HepG2 (cell line): ENCODE results near the gene RTEL1. TPM values are rescaled to one million over a fixed set of nuclear protein-coding genes. Genes with fewer than 3 reads are reported as not detected.

Experiments used
- AGO1 ChIP-seq: fragments of 200-400 bp; formaldehyde crosslinking; IDR thresholded peaks from 2 replicates; pipeline ENCODE4 v1.6.1; 2017; ENCODE audit warnings: mild to moderate bottlenecking, low read depth, low read length, moderate library complexity; ENCODE audit not compliant: poor library complexity, severe bottlenecking
- CBFB ChIP-seq: sonication (generic); formaldehyde crosslinking; IDR thresholded peaks from 2 replicates; pipeline ENCODE4 v1.4.0; 2020; ENCODE audit warnings: missing genetic modification reagents
- GATAD1 ChIP-seq: IDR thresholded peaks from 2 replicates; pipeline ENCODE4 v1.6.1; 2016; ENCODE audit warnings: missing genetic modification reagents, missing compliant biosample characterization
- GTF3A ChIP-seq: sonication (generic); formaldehyde crosslinking; conservative IDR thresholded peaks from 2 replicates; pipeline ENCODE4 v1.4.0; 2020; ENCODE audit warnings: mild to moderate bottlenecking, missing genetic modification reagents
- IKZF4 ChIP-seq: sonication (generic); formaldehyde crosslinking; IDR thresholded peaks from 2 replicates; pipeline ENCODE4 v1.5.1; 2020; ENCODE audit warnings: borderline replicate concordance, mild to moderate bottlenecking, low read depth, missing genetic modification reagents; ENCODE audit errors: not compliant biosample characterization
- PHF5A ChIP-seq: IDR thresholded peaks from one replicate; pipeline ENCODE4 v1.6.1; 2018; ENCODE audit warnings: low read depth, missing genetic modification reagents; ENCODE audit not compliant: unreplicated experiment
- ZFYVE20 ChIP-seq: sonication (generic); formaldehyde crosslinking; IDR thresholded peaks from 2 replicates; pipeline ENCODE4 v1.8.0; 2023; ENCODE audit warnings: low read depth, mild to moderate bottlenecking, moderate library complexity, missing genetic modification reagents, borderline replicate concordance
- ZNF510 ChIP-seq: sonication (generic); formaldehyde crosslinking; IDR thresholded peaks from 2 replicates; pipeline ENCODE4 v1.4.0; 2020; ENCODE audit warnings: low read depth, mild to moderate bottlenecking, missing genetic modification reagents
- ZNF607 ChIP-seq: sonication (generic); formaldehyde crosslinking; IDR thresholded peaks from 2 replicates; pipeline ENCODE4 v1.5.1; 2020; ENCODE audit warnings: missing genetic modification reagents, mild to moderate bottlenecking, borderline replicate concordance
- ZNF703 ChIP-seq: sonication (generic); formaldehyde crosslinking; IDR thresholded peaks from 2 replicates; pipeline ENCODE4 v1.5.1; 2020; ENCODE audit warnings: missing genetic modification reagents, mild to moderate bottlenecking, moderate library complexity, borderline replicate concordance
- ZNF75D ChIP-seq: sonication (generic); formaldehyde crosslinking; IDR thresholded peaks from 2 replicates; pipeline ENCODE4 v1.8.1; 2023; ENCODE audit warnings: missing genetic modification reagents, mild to moderate bottlenecking, borderline replicate concordance
- polyA plus RNA-seq, 8 experiments: library from polyadenylated mRNA; depleted of rRNA in 3 of 8; stranded (reverse) in 7 of 8; unstranded in 1 of 8; fragments of >200 nt; fragmentation: Illumina TruSeq in 4 of 8; extraction: Trizol in 4 of 8; gene quantifications; 2 replicates each; pipeline versions ENCODE4 v1.2.1 to v1.2.3, GENCODE V29; 2011 to 2016; ENCODE audit warnings: low read depth in 4 of 8, missing spikeins in 1 of 8, mixed read lengths in 1 of 8; ENCODE audit not compliant: insufficient read depth in 1 of 8
- total RNA-seq, 5 experiments: library from RNA; depleted of rRNA; stranded (reverse); fragments of >200 nt; fragmentation: Illumina TruSeq; extraction: Trizol; gene quantifications; 2 replicates each; pipeline ENCODE4 v1.2.3, GENCODE V29; 2016; ENCODE audit warnings: low read depth in 1 of 5
- TF ChIP-seq, protein P1 (sequence below): fragments of 450-650 bp; IDR thresholded peaks from 2 replicates; pipeline ENCODE4 v1.6.1; 2017; ENCODE audit warnings: mild to moderate bottlenecking
- TF ChIP-seq, protein P2 (sequence below): sonication (generic); formaldehyde crosslinking; IDR thresholded peaks from 2 replicates; pipeline ENCODE4 v1.5.1; 2020; ENCODE audit warnings: mild to moderate bottlenecking, missing genetic modification reagents
- TF ChIP-seq, protein P3 (sequence below): fragments of 450-650 bp; IDR thresholded peaks from 2 replicates; pipeline ENCODE4 v1.6.1; 2016
- TF ChIP-seq, protein P4 (sequence below): sonication (generic); formaldehyde crosslinking; IDR thresholded peaks from 2 replicates; pipeline ENCODE4 v1.4.0; 2020; ENCODE audit warnings: mild to moderate bottlenecking, missing genetic modification reagents
- TF ChIP-seq, protein P5 (sequence below): sonication (generic); formaldehyde crosslinking; IDR thresholded peaks from 2 replicates; pipeline ENCODE4 v1.4.0; 2020; ENCODE audit warnings: missing genetic modification reagents, borderline replicate concordance

RTEL1 gene
- total and polyA plus RNA-seq, 2 of the 13 experiments (the other 11 are each of a cell fraction or from before 2014, with no cell fraction given), result 21.8 to 36.4 TPM

DNA sequence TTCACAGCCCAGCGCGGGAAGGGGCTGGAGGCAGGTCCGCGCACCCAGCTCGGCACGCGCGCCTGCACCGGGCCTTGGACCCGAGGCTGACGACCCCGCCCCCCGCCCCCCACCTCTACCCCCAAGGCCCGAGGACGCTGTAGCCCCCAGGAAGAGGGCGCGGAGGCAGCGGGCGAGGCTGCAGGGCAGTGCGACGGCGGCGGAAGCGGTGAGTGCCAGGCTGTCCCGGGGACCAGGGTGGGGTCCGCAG lies 79.5 kb downstream of the RTEL1 start (continued):
- TF ChIP-seq IKZF4 (CRISPR knock-in tag), result peak; percentile 73
- TF ChIP-seq CBFB (CRISPR knock-in tag), result no peak
- TF ChIP-seq GTF3A (CRISPR knock-in tag), result no peak
- TF ChIP-seq AGO1, result no peak
- TF ChIP-seq, protein P1, sequence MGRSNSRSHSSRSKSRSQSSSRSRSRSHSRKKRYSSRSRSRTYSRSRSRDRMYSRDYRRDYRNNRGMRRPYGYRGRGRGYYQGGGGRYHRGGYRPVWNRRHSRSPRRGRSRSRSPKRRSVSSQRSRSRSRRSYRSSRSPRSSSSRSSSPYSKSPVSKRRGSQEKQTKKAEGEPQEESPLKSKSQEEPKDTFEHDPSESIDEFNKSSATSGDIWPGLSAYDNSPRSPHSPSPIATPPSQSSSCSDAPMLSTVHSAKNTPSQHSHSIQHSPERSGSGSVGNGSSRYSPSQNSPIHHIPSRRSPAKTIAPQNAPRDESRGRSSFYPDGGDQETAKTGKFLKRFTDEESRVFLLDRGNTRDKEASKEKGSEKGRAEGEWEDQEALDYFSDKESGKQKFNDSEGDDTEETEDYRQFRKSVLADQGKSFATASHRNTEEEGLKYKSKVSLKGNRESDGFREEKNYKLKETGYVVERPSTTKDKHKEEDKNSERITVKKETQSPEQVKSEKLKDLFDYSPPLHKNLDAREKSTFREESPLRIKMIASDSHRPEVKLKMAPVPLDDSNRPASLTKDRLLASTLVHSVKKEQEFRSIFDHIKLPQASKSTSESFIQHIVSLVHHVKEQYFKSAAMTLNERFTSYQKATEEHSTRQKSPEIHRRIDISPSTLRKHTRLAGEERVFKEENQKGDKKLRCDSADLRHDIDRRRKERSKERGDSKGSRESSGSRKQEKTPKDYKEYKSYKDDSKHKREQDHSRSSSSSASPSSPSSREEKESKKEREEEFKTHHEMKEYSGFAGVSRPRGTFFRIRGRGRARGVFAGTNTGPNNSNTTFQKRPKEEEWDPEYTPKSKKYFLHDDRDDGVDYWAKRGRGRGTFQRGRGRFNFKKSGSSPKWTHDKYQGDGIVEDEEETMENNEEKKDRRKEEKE, result no peak
- TF ChIP-seq, protein P2, sequence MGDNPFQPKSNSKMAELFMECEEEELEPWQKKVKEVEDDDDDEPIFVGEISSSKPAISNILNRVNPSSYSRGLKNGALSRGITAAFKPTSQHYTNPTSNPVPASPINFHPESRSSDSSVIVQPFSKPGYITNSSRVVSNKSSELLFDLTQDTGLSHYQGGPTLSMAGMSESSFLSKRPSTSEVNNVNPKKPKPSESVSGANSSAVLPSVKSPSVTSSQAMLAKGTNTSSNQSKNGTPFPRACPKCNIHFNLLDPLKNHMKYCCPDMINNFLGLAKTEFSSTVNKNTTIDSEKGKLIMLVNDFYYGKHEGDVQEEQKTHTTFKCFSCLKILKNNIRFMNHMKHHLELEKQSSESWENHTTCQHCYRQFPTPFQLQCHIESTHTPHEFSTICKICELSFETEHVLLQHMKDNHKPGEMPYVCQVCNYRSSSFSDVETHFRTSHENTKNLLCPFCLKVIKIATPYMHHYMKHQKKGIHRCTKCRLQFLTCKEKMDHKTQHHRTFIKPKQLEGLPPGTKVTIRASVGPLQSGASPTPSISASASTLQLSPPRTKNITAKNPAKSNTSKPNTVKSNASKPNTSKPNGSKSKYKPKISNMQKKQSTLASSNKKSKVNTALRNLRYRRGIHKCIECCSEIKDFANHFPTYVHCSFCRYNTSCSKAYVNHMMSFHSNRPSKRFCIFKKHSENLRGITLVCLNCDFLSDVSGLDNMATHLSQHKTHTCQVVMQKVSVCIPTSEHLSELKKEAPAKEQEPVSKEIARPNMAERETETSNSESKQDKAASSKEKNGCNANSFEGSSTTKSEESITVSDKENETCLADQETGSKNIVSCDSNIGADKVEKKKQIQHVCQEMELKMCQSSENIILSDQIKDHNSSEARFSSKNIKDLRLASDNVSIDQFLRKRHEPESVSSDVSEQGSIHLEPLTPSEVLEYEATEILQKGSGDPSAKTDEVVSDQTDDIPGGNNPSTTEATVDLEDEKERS (CRISPR knock-in tag), result no peak
- no peak for TF ChIP-seq ZNF703 (CRISPR knock-in tag)
- TF ChIP-seq GATAD1 (CRISPR knock-in tag), result no peak
- TF ChIP-seq, protein P3, sequence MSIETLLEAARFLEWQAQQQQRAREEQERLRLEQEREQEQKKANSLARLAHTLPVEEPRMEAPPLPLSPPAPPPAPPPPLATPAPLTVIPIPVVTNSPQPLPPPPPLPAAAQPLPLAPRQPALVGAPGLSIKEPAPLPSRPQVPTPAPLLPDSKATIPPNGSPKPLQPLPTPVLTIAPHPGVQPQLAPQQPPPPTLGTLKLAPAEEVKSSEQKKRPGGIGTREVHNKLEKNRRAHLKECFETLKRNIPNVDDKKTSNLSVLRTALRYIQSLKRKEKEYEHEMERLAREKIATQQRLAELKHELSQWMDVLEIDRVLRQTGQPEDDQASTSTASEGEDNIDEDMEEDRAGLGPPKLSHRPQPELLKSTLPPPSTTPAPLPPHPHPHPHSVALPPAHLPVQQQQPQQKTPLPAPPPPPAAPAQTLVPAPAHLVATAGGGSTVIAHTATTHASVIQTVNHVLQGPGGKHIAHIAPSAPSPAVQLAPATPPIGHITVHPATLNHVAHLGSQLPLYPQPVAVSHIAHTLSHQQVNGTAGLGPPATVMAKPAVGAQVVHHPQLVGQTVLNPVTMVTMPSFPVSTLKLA, result no peak
- TF ChIP-seq ZFYVE20 (CRISPR knock-in tag), result 0 out of 2 replicates have a peak, but pooled peaks have one; percentile 60
- TF ChIP-seq ZNF75D, result no peak
- TF ChIP-seq, protein P4, sequence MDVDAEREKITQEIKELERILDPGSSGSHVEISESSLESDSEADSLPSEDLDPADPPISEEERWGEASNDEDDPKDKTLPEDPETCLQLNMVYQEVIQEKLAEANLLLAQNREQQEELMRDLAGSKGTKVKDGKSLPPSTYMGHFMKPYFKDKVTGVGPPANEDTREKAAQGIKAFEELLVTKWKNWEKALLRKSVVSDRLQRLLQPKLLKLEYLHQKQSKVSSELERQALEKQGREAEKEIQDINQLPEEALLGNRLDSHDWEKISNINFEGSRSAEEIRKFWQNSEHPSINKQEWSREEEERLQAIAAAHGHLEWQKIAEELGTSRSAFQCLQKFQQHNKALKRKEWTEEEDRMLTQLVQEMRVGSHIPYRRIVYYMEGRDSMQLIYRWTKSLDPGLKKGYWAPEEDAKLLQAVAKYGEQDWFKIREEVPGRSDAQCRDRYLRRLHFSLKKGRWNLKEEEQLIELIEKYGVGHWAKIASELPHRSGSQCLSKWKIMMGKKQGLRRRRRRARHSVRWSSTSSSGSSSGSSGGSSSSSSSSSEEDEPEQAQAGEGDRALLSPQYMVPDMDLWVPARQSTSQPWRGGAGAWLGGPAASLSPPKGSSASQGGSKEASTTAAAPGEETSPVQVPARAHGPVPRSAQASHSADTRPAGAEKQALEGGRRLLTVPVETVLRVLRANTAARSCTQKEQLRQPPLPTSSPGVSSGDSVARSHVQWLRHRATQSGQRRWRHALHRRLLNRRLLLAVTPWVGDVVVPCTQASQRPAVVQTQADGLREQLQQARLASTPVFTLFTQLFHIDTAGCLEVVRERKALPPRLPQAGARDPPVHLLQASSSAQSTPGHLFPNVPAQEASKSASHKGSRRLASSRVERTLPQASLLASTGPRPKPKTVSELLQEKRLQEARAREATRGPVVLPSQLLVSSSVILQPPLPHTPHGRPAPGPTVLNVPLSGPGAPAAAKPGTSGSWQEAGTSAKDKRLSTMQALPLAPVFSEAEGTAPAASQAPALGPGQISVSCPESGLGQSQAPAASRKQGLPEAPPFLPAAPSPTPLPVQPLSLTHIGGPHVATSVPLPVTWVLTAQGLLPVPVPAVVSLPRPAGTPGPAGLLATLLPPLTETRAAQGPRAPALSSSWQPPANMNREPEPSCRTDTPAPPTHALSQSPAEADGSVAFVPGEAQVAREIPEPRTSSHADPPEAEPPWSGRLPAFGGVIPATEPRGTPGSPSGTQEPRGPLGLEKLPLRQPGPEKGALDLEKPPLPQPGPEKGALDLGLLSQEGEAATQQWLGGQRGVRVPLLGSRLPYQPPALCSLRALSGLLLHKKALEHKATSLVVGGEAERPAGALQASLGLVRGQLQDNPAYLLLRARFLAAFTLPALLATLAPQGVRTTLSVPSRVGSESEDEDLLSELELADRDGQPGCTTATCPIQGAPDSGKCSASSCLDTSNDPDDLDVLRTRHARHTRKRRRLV, result no peak
- no peak for TF ChIP-seq ZNF607 (CRISPR knock-in tag)
- TF ChIP-seq ZNF510, result no peak
- TF ChIP-seq, protein P5, sequence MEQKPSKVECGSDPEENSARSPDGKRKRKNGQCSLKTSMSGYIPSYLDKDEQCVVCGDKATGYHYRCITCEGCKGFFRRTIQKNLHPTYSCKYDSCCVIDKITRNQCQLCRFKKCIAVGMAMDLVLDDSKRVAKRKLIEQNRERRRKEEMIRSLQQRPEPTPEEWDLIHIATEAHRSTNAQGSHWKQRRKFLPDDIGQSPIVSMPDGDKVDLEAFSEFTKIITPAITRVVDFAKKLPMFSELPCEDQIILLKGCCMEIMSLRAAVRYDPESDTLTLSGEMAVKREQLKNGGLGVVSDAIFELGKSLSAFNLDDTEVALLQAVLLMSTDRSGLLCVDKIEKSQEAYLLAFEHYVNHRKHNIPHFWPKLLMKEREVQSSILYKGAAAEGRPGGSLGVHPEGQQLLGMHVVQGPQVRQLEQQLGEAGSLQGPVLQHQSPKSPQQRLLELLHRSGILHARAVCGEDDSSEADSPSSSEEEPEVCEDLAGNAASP (CRISPR knock-in tag), result no peak
- TF ChIP-seq PHF5A (CRISPR knock-in tag), result peak; percentile 96
